GM06990 (cell line): ENCODE measurements around the gene ADAMTSL2.

Experiments
- DNase-seq: peaks from one replicate; pipeline ENCODE4 v3.0.0-alpha.2; 2011; ENCODE audit not compliant: insufficient read length; ENCODE audit errors: extremely low read depth
- H3K27me3 ChIP-seq: replicated peaks from 2 replicates; pipeline ENCODE4 v1.6.0; 2011; ENCODE audit warnings: low read length; ENCODE audit not compliant: control insufficient read depth, insufficient read depth
- H3K36me3 ChIP-seq: 2 replicates; pipeline ENCODE4 v1.5.1; 2011; ENCODE audit warnings: low read length; ENCODE audit not compliant: control insufficient read depth, insufficient read depth
- H3K4me3 ChIP-seq: replicated peaks from 2 replicates; pipeline ENCODE4 v1.5.1; 2011; ENCODE audit warnings: low read depth, mild to moderate bottlenecking, control low read depth, low read length
- TF ChIP-seq, protein P1 (sequence below): IDR thresholded peaks from 2 replicates; pipeline ENCODE4 v1.5.1; 2011; ENCODE audit warnings: low read length, control low read depth, mild to moderate bottlenecking, inconsistent platforms; ENCODE audit not compliant: insufficient read depth, poor library complexity, severe bottlenecking

Gene ADAMTSL2

GRCh38 chr9:133527444-133527920 lies 7.0 kb upstream of the ADAMTSL2 start:
- Histone ChIP-seq H3K4me3 (no peak overlapping the region), H3K27me3 (no peaks in the 10 kb centered on the region; the same call in 1 of the 2 replicates), H3K36me3 (no peaks in the 10 kb centered on the region)
- TF ChIP-seq, protein P1, sequence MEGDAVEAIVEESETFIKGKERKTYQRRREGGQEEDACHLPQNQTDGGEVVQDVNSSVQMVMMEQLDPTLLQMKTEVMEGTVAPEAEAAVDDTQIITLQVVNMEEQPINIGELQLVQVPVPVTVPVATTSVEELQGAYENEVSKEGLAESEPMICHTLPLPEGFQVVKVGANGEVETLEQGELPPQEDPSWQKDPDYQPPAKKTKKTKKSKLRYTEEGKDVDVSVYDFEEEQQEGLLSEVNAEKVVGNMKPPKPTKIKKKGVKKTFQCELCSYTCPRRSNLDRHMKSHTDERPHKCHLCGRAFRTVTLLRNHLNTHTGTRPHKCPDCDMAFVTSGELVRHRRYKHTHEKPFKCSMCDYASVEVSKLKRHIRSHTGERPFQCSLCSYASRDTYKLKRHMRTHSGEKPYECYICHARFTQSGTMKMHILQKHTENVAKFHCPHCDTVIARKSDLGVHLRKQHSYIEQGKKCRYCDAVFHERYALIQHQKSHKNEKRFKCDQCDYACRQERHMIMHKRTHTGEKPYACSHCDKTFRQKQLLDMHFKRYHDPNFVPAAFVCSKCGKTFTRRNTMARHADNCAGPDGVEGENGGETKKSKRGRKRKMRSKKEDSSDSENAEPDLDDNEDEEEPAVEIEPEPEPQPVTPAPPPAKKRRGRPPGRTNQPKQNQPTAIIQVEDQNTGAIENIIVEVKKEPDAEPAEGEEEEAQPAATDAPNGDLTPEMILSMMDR = no peak
- no peak for DNase-seq

GRCh38 chr9:133528001-133528875 lies 6.3 kb upstream of the ADAMTSL2 start:
- Histone ChIP-seq H3K27me3 (no peaks in the 10 kb centered on the region; the same call in 1 of the 2 replicates), H3K4me3 (no peak overlapping the region), H3K36me3 (no peaks in the 10 kb centered on the region)
- TF ChIP-seq, protein P1 = no peak
- DNase-seq = no peak

DNA sequence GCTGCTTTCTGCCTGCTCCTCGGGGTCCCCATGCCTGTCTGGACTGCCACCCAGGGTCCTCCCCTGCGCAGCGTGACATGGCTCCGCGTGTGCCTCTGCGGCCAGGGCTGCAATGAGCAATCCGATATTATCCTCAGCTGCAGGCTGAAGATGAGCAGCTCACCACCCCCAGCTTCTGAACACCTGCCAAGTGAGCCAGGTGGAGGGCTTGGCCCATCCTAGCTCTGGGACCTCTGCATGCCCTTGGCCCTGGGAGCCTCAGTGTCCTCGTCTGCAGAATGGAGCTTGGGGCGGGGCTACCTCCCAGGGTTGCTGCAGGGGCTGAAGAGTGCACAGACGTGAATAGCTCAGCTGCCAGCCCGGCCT lies 5.6 kb upstream of the ADAMTSL2 start:
- DNase-seq = no peak
- TF ChIP-seq, protein P1 = no peak
- H3K27me3 ChIP-seq = no peaks in the 10 kb centered on the region; the same call in 1 of the 2 replicates

DNA sequence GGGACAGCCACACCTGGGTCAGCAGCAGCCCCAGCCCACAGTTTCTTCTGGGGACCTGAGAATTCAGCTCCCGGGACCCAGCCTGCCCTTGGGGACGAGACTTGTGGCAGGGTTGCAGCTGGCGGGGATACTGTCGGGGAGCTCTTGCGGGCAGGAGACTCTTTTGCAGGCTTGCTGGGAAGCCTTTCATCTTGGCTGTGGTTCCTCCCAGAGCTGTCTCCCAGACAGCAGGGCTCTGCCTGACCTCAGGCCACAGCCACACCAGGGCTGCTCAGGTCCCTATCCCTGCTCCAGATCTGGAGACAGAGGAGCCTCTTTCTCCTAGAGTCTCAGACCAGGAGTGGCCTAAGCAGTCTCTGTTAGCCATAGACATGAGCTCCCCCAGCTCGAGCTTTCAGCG lies 5.0 kb upstream of the ADAMTSL2 start:
- no peaks in the 10 kb centered on the region for H3K36me3 ChIP-seq
- no peak overlapping the region for H3K4me3 ChIP-seq
- TF ChIP-seq, protein P1 = no peak
- H3K27me3 ChIP-seq = no peaks in the 10 kb centered on the region; the same call in 1 of the 2 replicates
- no peak for DNase-seq

More for the DNA sequence above, 5.6 kb upstream of the ADAMTSL2 start:
- Histone ChIP-seq H3K36me3 (no peaks in the 10 kb centered on the region), H3K4me3 (no peak overlapping the region)

DNA sequence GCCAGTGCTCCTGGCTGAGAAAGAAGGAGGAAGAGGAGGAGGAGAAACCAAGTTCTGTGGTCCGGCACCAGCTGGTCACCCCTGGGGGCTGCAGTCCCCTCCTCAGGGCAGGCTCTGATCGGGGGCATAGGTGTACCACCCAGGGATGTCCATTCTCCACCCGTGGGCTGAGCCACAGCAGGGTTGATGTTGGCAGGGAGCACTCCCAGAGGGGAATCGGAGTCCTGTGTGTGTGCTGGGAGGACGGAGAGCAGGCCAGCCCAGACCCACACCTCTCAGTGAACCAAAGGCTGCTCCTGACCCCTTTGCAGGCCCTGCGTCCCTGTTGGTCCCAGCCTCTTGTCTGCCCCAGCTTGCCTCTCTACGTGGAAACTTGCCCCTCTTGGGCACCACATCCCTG lies 4.6 kb upstream of the ADAMTSL2 start:
- no peak for DNase-seq
- Histone ChIP-seq H3K36me3 (no peaks in the 10 kb centered on the region), H3K4me3 (no peak overlapping the region), H3K27me3 (no peaks in the 10 kb centered on the region; the same call in 1 of the 2 replicates)
- TF ChIP-seq, protein P1 = no peak
